ENCODE data around the gene PADI2.

Gene PADI2

GRCh38 chr1:17018849-17019248 is 100.4 kb downstream of the PADI2 start:
- DNase-seq (ENCODE audit: low spot score): no peak

- DNase-seq (ENCODE audit: low spot score): no peak
Measured at GRCh38 chr1:17017435-17017834, 101.8 kb downstream of the PADI2 start.

All from LoVo (cell line).